ENCODE data around the gene KLHL29.

The KLHL29 gene

DNA sequence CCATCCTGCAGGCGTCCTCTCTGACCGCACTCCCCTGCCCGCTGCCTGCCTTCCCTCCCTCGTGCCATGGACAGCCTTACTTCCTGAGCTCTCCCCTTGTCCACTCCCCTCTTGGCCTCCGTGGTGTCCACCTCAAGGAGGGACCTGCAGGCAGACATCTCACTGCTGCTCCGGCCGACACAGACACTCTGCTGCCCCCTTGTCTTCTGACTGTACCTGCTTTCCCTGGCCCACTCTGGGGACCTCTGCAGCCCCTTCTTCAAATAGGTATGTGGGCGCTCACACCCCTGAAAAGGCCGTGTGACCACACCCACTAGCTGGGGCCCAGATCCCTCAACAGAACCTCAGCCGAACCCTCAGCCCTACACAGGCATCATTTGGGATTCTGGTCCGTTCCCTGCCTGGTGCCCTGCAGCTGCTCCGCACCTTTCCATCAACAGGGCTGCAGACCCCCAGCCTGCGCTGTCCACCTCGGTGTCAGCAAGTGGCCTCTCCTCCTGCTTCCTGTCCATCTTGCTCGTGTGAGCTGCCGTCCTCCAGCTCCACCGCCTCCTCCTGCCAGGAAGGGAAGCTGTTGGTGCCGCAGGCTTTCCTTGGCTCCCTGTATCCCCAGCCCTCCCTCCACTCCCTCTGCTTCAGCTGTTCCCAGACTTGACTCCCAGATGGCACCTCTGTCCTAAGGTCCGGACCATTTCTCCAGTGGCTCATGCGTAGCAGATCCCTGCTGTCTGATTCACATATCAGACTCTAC is 94.1 kb downstream of the KLHL29 start:
- DNase-seq, result no peak

DNA sequence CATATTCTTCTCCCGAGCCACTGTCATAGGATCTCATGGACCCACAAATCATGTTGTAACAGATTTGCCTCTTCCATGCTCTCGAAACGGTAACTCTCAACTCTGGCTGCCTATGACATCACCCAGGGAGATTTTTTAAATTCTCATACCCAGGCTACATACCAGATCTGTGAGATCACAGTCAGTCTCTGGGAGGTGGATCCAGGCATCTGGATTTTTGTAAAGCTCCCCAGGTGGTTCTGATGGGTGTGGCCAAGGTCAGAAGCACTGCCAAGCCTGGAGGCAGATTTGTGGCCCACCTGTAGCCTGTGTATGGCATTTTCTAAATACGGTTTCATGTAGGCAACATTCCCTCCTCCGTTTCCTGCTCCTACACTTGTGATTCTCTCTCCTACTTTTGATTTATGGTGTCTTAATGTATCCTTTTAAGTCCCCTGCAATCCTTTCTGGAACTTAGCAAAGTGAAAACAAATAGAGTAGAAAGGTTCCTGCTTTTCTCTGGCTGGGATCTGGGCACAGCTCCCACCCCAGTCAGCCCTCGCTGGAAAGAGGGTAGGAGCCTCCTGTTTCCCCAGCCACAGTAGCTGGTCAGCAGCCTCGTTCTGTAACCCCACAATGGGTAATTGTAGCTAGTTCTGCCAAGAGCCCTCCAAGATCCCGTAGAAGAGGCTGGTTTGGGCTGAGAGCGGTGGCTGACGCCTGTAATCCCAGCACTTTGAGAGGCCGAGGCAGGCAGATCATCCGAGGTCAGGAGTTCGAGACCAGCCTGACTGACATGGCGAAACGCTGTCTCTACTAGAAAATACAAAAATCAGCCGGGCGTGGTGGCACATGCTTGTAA is 96.2 kb downstream of the KLHL29 start:
- no peak for DNase-seq

DNA sequence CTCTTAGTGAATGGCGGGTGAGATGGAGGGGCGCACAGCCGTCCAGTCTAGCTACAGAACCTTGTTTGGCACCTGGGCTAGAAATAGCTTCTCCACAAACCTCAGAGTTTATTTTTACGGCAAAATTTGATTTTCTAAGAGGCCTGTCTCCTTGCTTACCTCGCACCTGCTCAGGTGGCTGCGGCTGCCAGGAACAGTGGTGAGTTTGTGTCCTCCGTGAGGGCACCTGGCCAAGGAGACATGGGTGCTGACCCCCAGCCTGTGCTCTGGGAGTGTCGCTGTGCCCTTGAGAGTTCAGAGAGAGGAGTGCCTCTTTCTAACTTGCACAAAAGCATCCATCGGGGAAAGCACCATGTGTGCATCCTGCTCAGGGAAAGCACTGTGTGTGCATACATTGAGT is 97.2 kb downstream of the KLHL29 start:
- DNase-seq, result no peak

DNA sequence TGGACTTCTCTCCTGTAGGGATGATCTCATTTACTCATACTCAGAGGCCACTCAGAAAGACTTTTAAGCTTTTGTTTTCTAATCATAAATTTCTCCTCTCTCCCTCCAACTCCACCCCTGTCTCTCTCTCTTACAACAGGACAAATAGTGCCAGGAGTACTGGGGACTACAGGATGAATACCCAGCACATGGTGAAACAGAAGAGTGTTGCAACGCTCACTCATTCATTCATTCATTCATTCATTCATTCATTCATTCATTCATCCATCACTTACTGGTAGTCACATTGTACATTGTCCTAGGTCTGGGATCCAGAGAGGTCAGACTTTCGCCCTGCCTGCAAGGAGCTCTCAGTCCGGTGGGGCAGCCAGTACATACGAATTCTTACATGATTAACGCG is 97.6 kb downstream of the KLHL29 start:
- DNase-seq, result no peak

DNA sequence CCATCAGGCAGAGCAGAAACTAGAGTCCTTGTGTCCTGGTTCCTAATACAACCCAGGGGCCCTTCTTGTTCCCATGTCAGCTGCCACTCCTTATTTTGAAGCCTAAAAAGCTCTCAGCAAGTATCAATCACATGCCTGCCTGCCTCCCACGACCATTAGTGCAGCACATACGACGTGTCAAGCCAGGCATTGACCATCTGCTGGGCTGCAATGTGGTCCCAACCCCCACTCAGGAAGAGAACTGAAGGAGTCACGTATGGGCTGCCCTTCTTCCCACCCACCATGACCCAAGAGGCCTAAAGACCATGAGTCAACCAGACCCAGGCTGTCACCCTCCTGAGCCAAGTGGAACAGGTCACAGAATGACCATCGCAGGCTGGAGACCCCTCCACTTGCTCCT is 98.8 kb downstream of the KLHL29 start:
- no peak for DNase-seq

DNA sequence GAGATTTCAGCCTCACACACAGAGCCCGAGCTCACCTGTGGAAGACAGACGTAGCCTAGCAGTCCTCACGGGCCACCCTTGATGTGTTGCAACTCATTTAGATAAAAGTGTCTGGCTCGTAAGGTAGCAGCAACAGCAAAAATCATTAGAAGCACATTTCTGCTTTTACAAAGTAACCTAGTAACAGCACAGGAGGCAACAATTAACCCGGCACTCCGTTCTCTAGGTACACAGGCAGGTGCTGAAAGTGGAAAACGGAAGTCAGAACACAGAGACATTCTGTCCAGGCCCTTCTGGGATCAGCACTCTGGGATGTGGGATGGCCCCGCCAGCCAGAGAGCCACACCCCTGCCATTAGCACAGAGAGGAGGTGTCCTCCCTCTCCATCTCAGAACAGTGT is 99.3 kb downstream of the KLHL29 start:
- DNase-seq, result no peak

DNA sequence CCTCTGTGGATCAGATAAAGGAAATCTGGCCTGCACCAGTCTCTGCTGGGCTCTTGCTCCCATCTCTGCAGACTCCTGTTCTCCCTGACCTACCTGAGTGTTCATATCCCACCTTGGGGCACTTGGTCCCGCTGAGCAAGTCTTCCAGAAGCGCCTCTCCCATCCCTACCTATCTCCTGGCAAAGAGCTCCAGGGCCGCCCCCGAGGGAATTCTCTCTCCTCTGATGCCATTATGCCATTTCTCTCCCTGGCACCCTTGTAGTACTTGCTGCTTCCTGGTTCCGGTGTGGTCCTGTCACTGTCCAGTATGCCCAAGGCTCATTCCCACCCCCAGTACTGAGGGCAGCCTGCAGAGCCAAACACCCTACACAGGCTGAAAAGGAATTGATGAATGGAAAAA is 99.8 kb downstream of the KLHL29 start:
- DNase-seq, result no peak

DNA sequence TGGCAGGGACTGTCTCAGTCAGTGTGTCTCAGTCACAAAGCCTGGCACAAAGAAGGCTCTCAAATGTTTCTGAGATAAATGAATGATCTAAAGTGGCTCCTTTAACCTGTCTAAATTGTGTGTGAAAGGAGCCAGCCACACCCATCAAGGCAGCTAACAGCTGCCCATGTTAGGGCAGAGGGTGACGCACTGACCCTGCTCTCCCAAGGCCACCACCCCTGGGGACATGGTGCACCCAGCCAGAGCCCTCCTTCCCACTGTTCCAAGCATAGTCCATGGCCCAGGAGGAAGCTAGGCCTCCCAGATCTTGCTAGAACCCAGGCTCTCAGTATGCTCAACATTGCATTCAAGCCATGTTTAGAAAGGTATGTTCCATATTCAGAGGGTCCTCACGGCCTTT is 100.3 kb downstream of the KLHL29 start:
- no peak for DNase-seq

DNA sequence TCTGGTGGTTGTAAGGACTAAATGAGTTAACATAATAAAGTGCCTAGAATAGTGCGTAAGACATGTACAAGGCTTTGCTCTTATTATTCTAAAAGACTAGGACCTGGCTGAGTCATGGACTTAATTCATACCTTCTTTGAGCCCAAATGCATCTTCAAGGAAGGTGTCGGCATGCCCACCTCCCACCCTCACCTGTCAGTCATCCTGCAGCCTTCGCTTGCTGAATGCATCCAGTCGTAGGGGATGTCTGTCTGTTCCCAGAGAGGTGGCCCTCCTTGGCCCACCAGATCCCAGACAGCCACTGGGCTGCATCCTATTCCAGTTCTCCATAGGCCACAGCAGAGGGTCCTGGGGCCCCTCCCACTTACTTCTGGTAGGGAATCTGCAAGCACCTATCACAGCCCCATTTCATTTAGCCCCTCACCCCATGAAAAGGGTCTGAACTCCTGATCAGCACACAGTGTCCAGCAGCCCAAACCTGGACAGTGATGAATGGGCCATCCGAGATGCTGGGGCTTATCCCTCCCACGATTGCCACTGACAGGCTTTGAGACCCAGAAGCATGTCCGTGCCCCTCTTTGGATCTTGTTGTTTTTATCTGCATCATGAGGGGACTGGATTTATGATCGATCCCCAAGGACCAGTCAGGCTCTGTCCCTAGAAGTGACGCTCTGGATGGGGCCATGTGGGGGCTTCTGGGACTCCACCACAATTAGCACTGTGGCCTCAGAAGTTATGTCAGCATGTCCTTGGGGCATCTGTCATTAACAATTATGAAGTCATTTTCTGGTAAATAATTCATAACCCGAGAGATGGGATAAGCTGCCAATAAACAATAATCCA is 101.1 kb downstream of the KLHL29 start:
- DNase-seq, result no peak

DNA sequence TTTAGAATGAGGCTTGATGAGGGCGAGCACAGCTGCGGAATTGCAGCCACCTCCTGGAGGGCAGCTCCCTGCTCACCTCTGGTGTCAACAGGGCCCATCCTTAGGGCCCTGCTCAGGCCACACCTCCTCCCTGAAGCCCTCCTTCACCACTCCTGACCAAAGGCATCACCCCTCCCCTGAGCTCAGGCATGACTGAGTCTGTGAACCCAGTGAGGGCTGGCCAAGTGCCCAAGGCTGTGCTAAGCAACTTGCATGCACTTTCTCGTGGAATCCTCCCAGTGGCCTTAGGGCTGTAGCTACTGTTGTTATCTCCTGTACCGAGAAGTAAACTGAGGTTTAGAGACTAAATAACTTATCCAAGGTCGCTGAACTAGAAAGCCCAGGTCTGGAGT is 101.7 kb downstream of the KLHL29 start:
- DNase-seq, result no peak

DNA sequence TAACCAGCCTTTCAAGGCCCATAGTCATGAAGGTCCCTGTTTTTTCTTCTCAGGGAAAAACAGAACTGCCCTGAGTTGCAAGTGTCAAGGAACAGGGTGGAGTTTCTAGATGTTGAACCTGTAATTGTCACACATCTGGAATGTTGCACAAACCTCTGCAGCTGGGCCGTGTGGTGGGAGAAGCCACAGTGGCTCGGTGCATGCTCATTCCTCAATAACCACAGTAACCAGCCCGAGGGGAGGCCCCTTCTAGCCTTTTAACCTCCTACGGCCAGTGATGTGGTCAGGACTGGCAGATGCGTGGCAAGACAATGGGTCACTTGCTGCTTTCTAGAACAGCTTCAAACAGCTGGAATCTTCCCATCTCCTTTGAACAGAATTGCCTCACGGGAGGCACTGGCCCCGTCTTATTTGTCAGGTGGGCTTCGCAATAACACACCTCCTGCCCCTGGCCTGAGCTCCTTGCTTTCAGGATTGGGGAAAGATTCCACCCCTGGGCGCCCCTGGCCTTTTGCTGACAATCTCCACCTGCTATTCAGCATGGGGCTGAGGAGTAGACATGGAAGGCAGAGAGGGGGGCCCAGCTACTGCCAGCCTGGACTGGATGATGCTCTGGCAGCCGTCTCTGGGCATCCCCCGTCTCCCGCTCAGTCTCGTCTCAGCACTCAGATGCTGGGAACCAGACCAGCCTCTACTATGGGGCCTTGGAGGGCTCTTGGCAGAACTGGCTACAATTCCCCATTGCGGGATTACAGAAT is 102.9 kb downstream of the KLHL29 start:
- DNase-seq, result no peak

DNA sequence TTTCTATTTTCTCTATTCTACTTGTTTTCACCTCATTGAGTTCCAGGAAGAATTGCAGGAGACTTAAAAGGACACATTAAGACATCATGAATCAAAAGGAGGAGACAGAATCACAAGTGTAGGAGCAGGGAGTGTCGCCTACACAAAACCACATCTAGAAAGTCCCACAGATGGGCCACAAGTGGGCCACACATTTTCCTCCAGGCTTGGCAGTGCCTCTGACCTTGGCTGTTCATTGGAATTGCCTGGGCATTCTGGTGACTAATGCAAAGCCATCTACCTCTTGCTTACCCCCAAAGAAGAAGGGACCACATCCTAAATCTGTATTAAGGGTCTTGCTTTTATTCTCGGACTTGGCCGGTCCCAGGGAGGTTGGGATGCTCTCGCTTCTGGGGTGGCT is 103.6 kb downstream of the KLHL29 start:
- no peak for DNase-seq

DNA sequence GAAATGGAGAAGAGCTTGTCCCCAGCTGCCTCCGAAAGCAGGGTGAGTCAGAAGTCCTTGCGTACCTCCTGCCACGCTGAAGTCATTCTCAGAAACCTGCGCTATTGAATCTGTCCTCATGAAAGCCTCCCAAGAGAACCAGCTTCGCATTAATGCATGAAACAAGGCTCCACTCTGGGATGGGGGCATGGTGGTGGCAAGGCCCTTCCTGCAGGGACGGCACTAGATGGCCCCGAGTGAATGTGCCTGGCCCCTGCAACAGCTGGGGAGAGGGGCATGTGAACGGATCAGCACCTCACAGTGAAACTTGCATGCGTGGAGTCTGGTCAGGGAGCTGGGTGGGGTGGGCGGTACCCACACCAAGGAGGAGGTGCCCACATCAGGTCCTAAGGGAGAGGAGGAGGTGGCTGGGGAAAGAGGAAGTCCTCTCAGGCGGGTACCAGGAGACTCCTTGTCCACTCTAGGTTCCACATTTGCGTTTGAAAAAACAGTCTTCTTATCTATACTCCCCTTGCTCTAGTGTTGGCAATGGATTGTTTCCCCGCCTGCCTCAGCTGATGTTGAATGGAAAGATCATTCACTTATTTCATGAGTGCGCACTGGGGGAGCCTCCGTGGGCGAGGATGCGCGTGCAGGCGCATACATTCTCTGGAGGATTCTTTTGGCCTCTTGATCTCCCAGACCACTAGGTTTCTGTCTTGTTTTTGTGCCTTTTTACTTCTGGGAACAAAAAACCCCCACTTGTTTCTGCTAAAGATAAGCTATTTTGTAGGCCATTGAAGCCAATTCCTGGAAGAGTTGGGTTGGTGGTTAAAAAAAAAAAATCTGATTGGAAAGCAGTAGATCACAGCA is 104.7 kb downstream of the KLHL29 start:
- no peak for DNase-seq

DNA sequence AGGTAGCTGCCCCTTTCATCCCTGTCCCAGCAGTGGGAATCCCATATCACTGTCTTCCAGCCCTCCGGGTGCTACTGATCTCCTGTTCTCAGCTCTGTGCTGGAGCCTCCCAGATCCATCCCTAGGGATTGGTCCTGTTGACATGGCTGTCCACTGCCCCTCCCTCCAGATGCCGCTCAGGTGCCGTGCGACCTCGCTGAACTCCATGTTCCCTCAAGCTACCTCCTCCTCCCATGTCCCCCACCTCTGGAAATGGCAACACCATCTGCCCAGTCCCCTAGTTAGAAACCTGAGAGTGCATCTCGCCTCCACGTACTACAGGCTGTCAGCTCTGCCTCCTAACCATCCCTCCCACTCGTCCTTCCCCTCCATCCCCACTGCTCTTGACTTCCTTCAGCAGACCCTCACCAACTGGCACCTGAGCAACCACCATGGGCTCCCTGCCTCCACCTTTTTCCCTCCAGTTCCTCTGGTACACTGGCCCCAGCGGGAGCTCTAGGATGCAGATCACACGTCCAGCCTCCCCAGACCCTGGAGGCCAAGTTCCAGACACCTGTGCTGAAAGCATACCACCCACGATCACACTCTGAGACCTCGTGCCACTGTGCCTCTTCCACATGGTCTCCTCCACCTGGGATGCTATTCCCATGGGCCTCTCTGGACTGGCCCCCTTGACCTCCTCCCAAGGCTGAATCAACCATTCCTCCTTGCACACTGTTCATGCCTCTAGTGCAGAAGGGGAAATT is 106.8 kb downstream of the KLHL29 start:
- DNase-seq, result no peak

DNA sequence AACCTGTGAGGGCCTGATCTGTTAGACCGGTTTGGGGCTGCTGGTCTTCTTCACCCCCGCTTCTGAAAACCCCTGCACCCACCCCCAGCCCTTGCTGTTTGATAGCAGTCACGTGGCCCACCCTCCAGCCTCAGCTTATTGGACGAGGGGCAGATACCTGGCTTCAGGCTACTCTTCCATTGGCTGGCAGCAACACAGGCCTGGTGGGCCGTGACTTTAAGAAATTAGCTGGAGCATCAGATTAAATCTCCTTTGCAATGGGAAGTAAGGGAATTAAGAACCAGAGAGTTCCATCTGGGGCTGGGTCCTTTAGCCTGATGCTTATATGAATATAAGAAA is 107.3 kb downstream of the KLHL29 start:
- no peak for DNase-seq

DNA sequence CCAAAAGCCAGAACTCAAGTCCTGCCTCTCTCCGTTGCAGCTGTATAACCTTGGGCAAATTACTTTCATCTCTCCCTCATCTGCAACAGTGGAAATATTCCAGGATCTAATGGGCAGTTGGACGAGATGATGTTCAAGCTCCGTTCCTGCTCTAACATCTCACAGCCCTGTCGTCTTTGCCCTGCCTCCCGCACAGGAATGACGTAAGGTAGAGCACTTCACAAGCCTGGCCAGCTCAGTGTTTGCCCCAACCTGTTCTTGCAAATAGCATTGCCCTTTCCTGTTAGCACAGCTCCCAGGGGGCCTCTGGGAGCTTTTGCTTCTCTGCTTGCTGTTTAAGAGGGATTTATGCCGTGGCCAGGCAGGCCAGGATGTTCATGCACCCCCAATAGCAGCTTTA is 107.9 kb downstream of the KLHL29 start:
- peak; percentile 59 for DNase-seq

DNA sequence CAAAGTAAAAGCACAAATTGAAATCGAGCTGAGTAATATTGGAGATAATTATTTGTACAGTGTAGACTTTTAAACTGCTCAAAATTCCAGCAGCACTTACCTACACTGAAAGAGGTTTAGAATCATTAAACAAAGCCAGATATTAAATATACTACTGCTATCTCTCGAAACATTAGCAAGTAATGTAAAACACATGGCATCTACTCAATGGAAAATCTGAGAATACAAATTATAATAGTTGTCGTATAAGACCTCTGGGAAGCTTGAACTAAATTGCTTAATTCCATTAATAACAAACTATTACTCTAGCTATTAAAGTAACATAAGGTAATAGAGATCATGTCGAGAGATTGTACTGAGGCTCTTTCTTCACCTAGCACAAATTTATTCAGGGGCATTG is 108.9 kb downstream of the KLHL29 start:
- DNase-seq, result no peak

DNA sequence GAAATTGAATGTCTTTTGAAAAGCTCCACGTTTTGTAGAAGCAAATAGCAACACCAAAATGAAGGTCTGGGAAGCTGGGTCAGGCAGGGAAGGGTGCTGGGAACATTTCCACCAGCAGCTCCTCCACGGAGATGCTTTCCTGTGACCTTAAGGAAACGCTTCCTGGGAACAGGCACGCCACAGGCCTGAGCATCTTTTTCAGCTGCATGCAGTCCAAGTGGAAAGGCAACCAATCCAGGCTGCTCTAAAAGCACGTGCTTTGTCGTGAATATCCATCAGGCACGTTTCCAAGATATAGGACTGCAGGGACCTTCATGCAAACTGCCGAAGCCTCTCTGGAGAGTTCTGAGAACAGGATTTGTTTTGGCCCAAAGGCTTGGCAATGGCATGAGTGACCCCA is 109.3 kb downstream of the KLHL29 start:
- no peak for DNase-seq

DNA sequence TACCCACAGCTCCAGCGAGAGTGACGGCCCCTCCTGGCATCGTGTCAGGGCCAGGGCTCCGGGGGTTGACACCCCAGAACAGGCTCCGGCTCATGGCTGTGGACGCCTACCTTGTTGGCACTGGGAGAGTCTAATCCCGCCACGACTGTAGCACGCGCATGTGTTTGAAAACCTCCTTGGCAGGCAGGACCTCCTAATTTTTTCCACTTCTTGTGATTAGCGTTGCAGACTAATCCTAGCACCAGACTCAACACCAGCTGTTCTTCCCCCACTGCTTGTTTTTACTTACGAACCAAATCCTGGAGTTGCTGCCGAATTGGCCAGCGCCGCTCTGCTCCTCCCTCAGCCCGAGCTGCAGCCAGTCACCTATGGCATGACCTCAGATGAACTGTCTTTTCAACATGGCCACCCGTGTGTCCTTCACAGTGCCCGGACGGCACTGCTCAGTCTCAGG is 110.7 kb downstream of the KLHL29 start:
- no peak for DNase-seq

DNA sequence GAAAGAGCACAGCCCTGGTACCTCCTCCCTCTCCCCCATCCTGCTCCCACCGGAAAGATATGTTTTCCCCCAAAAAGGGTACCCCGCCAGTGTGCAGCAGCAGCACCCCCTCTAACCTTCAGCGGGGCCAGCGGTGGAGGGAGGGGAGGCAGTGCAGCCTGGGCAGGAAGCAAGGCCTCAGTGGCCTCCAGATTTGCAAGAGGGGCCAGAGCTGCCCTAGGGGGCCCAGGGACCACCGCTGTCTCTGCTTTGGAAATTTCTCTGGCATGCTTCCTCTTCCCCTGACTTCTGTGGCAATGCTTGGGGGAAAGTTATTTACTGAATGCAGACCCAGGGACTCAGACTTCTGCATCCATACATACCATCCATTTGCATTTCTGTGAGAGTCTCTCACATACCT is 111.5 kb downstream of the KLHL29 start:
- DNase-seq, result no peak

DNA sequence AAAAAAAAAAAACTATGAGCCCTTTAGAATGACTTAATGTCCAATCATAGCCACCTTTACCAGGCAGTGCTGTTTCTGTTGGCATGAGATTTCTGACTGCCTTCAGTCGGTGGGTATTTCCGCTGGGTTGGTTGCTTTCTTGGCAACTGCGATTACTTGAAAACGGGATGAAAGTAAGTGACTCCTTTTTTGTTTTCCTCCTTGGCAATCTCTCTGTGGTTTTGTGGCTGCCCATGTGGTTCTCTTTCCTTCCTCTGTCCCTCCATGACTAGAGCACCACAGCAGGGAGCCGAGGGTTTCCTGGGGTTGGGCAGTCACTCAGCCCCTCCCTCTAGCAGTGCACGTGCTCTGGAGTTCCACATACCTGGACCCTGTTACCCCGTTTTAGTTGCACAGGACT is 112.1 kb downstream of the KLHL29 start:
- no peak for DNase-seq
